HepG2 (cell line): ENCODE data around the gene CLEC16A. TPM values are rescaled to one million over a fixed set of nuclear protein-coding genes. Genes with fewer than 3 reads are reported as not detected.

Source experiments
- CREB1 ChIP-seq, 2 experiments: fragments of 450-650 bp in 1 of 2; IDR thresholded peaks; 2 replicates each; pipeline ENCODE4 v1.6.1; 2016 to 2017; ENCODE audit warnings: control low read depth in 1 of 2, mild to moderate bottlenecking in 1 of 2, missing compliant biosample characterization in 1 of 2, missing genetic modification characterization in 1 of 2
- ELF1 ChIP-seq: sonication (generic); formaldehyde crosslinking; IDR thresholded peaks from 2 replicates; pipeline ENCODE4 v1.4.0; 2020; ENCODE audit warnings: missing genetic modification reagents
- FOXA1 ChIP-seq, 2 experiments: fragments of 450-650 bp in 1 of 2; sonication (generic) in 1 of 2; formaldehyde crosslinking in 1 of 2; IDR thresholded peaks; 2 replicates each; pipeline versions ENCODE4 v1.4.0 to v1.6.1; 2016 to 2020; ENCODE audit warnings: missing genetic modification reagents in 1 of 2
- IKZF1 ChIP-seq: fragments of 450-650 bp; IDR thresholded peaks from 2 replicates; pipeline ENCODE4 v1.7.1; 2016
- NKX3-1 ChIP-seq: sonication (generic); formaldehyde crosslinking; IDR thresholded peaks from 2 replicates; pipeline ENCODE4 v1.5.0; 2020; ENCODE audit warnings: missing genetic modification reagents
- NONO ChIP-seq, 2 experiments: fragments of 450-650 bp in 1 of 2; sonication (generic) in 1 of 2; formaldehyde crosslinking in 1 of 2; IDR thresholded peaks in 1 of 2; conservative IDR thresholded peaks in 1 of 2; 2 replicates each; pipeline versions ENCODE4 v1.6.1 to v1.8.0; 2017 to 2022; ENCODE audit warnings: mild to moderate bottlenecking in 1 of 2, missing genetic modification reagents in 1 of 2, moderate library complexity in 1 of 2
- PLRG1 ChIP-seq: fragments of 450-650 bp; conservative IDR thresholded peaks from 2 replicates; pipeline ENCODE4 v1.6.1; 2016
- POGZ ChIP-seq: sonication (generic); formaldehyde crosslinking; IDR thresholded peaks from 2 replicates; pipeline ENCODE4 v1.4.0; 2020; ENCODE audit warnings: mild to moderate bottlenecking, missing genetic modification reagents
- REST ChIP-seq, 2 experiments: IDR thresholded peaks; 2 replicates each; pipeline ENCODE4 v1.6.1; 2011 to 2012; ENCODE audit warnings: low read length in 2 of 2, borderline replicate concordance in 1 of 2, low read depth in 1 of 2, mild to moderate bottlenecking in 1 of 2, moderate library complexity in 1 of 2
- RXRB ChIP-seq: IDR thresholded peaks from 2 replicates; pipeline ENCODE4 v1.6.1; 2016; ENCODE audit warnings: borderline replicate concordance, missing genetic modification reagents, missing compliant biosample characterization
- SRF ChIP-seq: IDR thresholded peaks from 2 replicates; pipeline ENCODE4 v1.6.1; 2011; ENCODE audit warnings: mild to moderate bottlenecking, low read depth, low read length, moderate library complexity
- THAP9 ChIP-seq: sonication (generic); formaldehyde crosslinking; IDR thresholded peaks from 2 replicates; pipeline ENCODE4; 2020; ENCODE audit warnings: missing genetic modification reagents, mild to moderate bottlenecking, borderline replicate concordance
- TRIM22 ChIP-seq: fragments of 450-650 bp; IDR thresholded peaks from 2 replicates; pipeline ENCODE4 v1.6.1; 2017
- ZBED4 ChIP-seq: sonication (generic); formaldehyde crosslinking; IDR thresholded peaks from 2 replicates; pipeline ENCODE4 v1.4.0; 2020; ENCODE audit warnings: missing genetic modification reagents, borderline replicate concordance
- polyA plus RNA-seq, 8 experiments: library from polyadenylated mRNA; depleted of rRNA in 3 of 8; stranded (reverse) in 7 of 8; unstranded in 1 of 8; fragments of >200 nt; fragmentation: Illumina TruSeq in 4 of 8; extraction: Trizol in 4 of 8; gene quantifications; 2 replicates each; pipeline versions ENCODE4 v1.2.1 to v1.2.3, GENCODE V29; 2011 to 2016; ENCODE audit warnings: low read depth in 4 of 8, missing spikeins in 1 of 8, mixed read lengths in 1 of 8; ENCODE audit not compliant: insufficient read depth in 1 of 8
- total RNA-seq, 5 experiments: library from RNA; depleted of rRNA; stranded (reverse); fragments of >200 nt; fragmentation: Illumina TruSeq; extraction: Trizol; gene quantifications; 2 replicates each; pipeline ENCODE4 v1.2.3, GENCODE V29; 2016; ENCODE audit warnings: low read depth in 1 of 5

The CLEC16A gene
- total and polyA plus RNA-seq, 2 of the 13 experiments (the other 11 are each of a cell fraction or from before 2014, with no cell fraction given): 8.5 to 10.3 TPM

- TF ChIP-seq ZBED4 (CRISPR knock-in tag): no peak
- TF ChIP-seq SRF: no peak
- TF ChIP-seq IKZF1: peak; percentile 89
- no peak for TF ChIP-seq POGZ
- no peak for TF ChIP-seq RXRB (CRISPR knock-in tag)
- no peak for TF ChIP-seq THAP9 (CRISPR knock-in tag)
- 0 out of 2 replicates have a peak, but pooled peaks have one; percentile 77 for TF ChIP-seq NONO (IDR thresholded peaks at IDR 0.05)
- TF ChIP-seq NONO (CRISPR knock-in tag; conservative IDR thresholded peaks at IDR 0.05): no peak
- no peak for TF ChIP-seq ELF1 (CRISPR knock-in tag)
- TF ChIP-seq PLRG1: peak; percentile 95; the same call in 1 of the 2 replicates
- no peak for TF ChIP-seq NKX3-1 (CRISPR knock-in tag)
- TF ChIP-seq REST (IDR thresholded peaks at IDR 0.05; ENCODE audit: borderline replicate concordance in 1 of 2, low read depth in 1 of 2, low read length in 2 of 2): no peak
- TF ChIP-seq FOXA1 (IDR thresholded peaks at IDR 0.05): peak; percentile 39; the same call in 1 of the 2 replicates
- no peak for TF ChIP-seq FOXA1 (CRISPR knock-in tag; IDR thresholded peaks at IDR 0.05)
- TF ChIP-seq TRIM22: 0 out of 2 replicates have a peak, but pooled peaks have one; percentile 74
- TF ChIP-seq CREB1 (IDR thresholded peaks at IDR 0.05): peak; percentile 25; the same call in 1 of the 2 replicates
- TF ChIP-seq CREB1 (CRISPR knock-in tag; IDR thresholded peaks at IDR 0.05): no peak
These were observed 249.1 kb downstream of the CLEC16A start (continued) for GRCh38 chr16:11193494-11193893.
